NCI-H1417 (cell line): ENCODE results near the gene STC2.

Experiments used
- DNase-seq, 3 experiments: peaks; one replicate each; lab custom pipeline; 2025; lab: John Stamatoyannopoulos, UW

Gene STC2

DNA sequence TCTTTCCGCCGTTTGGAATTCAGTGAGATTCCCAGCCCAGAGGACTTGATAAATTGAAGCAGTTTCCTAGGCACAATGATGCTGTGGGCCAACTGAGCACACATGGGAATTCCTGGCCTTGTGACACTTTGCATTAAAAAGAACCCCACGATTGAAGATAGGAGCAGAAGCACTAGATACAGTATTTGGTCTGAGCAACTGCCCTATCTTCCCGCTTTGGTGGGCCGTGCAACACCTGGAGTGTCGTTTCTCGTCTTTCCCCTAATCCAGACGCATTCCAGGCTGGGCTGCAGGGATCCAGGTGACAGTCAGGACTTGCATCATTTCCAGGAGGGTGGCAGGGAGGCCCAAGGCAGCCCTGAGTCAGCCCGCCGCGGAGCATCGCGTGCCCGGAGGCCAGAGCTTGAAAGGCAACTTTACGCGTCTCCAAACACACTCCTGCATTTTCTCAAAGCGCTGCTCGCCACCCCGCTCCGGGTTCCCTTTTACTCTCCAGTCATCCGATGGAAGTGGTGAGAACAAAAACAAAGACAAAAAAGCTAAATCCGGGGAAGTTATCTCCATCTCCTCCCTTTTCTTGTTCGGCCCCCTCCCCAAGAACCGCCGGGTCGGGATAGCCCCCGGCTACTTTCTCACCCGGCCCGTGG lies 753 bp upstream of the STC2 start:
- peak; percentile 21 to 63 (median 58) for DNase-seq

DNA sequence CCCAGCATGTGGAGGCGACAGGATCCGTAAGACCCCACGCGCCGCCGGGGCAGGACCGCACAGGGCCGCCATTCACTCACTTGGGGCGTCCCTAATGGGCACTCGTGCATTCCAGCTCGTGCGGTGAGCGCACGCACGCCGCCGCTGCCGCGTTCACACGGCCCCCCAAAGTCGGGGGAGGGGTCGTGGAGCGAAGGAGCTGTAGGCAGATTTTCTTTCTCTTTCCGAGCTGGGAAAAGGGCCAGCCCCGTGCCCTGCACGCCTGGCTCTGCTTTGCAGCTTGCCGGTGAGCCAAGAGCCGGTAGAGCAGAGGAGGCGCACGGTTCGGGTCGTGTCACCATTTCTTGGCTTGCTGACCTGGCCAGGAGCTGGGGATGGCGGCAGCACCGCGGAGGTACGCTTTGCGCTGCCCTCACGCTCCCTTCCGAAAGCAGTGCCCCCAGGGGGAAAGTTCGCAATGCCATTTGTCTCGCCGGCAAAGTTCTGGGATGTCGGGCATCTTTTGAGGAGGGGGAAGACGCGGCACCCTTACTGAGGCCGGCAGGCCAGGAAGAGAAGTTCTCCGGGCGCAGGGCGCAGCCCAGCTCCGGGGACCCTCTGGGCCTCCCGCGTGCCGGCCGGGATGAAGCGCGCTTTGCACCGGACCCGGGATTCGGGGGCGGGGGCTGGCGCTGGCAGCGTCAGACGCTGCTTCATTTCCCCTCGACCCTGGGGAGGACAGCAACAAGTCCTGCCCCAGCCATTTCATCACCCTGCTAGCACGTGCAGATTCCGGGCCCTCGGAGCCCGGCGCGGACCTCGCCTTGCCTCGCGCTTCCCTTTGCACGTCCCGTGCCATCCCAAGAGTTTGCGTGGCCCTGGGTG lies 898 bp downstream of the STC2 start:
- DNase-seq, result peak in 2 of 3 experiments; percentile 36 to 56

DNA sequence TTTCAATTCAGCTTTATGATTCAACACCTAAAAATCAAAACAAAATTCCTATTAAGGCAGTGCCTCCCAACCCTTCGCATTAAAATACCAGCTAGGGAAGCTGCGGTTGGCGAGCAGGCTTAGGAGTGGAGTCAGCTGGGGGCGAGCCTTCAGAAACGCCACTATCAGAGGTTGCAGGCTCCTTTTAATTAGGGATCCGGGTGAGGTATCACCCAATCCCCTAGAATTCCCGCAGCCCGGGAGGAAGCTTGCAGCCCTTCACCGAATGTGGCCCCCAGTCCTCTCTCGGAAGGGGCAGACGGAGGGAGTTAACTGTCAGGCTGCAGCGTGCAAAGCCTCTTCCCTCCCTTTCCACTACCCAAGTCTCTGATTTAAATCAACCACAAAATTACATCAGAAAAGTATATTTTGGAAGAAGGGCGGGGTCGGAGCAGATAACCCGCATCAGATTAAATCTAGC lies 1.7 kb downstream of the STC2 start:
- peak in 1 of 3 experiments; percentile 6 for DNase-seq

DNA sequence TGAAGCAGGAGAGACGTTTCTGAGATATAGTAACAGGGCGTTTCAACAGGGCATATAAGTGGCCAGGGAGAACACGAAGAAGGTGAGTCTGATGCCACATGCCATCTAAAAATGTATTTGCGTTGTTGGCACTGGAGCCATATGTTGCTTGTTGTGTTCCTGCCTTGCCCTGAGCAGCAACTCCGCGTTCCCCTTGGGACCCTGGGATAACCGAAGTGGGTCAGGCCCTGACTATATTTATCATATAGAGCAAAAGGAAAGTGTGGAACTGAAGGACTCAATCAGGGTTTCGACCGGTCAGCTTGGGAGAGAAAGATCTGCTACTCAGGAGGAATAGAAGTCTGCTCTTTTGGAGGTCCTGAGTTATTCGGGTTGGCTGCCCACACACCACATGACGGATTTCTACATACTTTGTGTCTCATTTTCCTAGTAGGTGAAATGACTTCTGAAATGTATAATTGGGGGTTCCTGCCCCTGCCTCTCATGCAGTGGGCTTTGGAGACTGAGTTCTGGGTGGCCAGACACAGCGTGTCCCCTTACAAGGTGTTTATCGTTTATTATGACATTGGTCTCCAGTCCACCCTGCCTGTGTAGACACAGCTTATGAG lies 3.0 kb downstream of the STC2 start:
- DNase-seq, result no peak

DNA sequence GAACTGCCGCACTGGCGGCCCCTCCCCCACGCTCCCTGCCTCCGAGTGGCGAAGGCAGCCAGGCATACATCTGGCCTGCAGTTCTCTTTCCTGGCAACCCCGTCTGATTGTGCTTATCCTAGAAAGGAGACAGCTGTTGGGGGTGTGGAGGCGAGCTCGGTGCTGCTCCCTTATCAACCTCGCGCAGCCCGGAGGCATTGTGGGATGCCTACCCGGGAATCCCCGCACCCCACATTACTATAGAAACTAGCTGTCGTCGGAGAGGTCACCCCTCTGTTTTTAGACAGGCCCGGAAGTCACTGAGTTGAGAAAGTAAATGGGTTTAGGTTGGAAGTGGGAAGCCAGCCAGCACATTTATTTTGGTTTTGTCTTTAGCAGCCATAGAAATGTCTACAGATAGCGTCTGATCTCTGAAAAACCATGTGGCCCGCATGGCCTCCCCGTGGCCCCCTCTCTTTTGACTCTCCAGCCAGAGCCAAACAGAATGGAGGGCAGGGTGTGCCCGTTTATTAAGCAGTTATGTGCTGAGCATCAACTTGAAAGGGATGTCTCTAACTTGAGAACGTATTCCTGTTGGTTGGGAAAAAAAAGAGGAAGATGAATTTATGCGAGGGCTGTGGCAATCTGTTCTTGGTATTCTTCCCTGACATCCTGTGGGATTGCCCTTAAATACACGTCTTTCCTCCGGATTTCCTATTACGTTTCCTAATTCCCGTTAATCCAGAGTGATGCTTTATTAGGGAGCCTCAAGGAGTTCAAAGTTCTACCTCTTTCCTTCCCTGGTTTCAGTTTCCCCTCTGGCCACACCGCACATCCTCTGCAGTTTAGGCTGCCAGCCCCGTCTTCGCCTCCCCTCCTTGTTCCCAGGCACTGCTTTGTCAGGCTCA lies 3.9 kb downstream of the STC2 start:
- peak in 2 of 3 experiments; percentile 27 to 58 for DNase-seq

DNA sequence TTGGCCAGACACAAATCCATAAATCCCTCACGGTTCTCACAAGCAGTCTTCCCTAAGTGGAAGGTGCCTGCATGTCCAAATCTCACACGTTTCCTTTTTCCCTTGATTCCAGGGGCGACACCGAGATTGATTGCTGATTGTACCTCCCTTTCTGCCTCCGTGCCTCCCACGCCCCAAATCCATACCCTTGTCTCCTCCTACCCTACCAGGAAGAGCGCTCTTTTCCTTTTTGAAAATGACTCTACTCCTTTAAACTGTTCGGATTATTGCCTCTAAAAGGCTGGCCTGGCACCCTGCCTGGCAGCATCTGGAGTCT lies 4.5 kb downstream of the STC2 start:
- DNase-seq, result no peak

DNA sequence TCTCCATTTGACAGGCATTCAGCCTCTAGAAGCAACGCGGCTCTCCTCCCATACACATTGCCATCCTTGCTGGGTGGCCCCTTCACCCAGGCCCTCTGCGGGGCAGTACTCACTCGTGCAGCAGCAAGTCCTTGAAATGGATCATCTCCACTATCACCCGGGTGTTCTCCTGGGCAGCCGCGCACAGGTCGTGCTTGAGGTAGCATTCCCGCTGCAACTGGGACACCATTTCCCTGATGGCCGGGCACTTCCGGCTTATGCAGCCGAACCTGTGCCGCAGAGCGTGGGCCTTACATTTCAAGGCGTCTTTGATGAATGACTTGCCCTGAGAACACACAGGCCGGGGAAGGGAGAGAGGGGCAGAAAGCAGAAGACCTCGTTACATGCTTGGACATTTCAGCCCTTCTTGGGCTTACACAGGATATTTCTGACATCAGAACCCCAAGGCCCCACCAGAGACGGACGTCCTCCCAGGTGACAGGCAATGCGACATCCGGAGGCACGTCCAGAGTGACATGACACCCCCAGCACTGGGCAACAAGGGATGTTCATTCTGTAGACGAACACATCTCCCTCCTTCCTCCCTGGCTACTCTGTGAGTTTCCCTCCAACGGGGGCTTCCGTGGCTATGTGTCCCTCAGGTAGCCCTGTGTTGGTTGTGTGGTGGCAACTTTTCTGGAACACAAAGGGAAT lies 5.0 kb downstream of the STC2 start:
- no peak for DNase-seq

DNA sequence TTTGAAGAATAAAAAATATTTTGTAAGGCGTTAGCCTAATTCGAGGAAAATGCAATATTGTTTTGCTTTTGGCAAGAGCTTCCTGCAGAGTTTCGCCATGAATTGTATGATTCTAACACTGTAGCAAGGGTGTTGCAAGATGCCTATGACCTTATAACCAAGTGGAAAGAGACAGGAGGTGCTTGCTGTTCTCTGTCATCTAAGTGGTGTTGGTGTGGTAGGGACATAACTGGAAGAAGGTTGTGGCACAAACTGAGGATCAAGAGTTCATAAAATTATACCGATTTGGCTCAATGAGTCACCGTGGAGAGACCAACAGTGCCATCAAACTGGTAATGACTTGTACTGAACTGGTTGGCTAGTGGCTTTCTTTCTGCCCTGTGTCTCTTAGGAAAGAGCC lies 6.3 kb downstream of the STC2 start:
- no peak for DNase-seq

DNA sequence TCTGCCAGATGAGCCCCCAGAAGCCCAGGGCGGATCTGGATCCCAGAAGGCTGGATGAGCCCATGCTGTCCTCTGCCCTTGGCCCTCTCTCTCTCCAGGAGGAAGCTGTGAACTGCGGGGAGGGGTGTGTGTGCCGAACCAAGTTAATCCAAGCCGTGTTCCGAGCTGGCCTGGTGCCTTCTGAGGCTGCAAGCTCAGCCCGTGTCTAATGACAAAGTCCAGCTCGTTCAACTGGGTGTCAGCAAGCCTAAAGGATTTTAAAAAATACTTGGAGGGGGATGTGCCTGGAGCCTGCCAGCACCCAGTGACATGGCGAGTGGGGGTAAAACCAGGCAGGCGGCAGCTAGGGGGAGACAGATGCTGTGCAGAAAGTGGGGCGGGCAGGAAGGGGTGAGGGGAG lies 8.0 kb downstream of the STC2 start:
- DNase-seq, result no peak

DNA sequence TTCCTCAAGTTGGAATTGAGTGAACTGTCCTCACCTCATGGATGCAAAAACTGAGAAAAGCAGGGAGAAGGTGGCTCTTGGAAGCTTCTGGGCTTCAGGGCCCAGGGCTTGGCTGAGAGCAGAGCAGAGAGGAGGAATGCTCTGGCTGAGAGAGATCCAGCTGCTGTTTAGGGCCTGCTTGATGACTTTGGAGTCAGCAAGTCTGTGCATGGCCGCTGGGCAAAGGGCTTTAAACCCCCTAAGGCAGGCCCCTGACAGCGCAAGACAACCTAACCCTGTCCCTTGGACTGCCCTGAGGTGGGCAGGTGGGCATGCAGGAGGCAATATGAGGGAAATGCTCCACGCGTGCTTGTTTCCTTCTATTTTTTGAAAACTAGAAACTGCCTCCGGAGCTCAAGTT lies 8.6 kb downstream of the STC2 start:
- no peak for DNase-seq

DNA sequence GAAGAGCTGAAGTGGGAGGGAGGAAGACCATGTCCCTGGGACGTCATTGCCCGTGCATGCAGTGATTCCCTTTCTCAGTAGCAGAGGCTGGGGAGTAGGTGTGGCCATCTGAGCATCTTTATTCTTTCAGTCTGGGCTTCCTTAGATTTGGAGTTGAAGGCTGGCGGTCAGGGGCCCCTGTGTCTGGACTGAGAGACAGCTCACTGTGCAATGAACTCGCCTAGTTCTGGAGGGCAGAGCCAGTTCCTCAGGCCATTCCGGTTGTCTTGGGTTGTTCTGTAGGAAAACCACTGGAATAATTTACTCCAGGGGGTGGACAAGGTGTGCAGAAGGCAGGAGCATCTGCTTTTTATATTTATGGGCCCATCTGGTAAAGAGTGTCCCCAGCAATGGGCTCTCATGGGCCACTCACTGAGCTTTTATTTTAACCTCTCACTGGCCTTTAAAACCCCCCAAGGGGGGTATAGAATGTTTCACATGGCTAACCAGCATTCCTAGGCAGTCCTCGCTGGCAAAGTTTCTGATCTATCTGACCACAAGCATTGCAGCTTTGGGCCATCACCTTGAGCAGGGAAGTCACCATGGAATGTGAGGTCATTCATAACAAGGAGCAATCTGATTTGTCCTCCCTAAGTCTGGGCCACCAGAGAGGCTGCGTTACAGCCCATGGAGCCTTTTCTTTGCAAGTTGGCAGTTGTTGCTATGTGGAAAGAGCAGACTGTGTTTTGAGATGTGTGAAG lies 9.2 kb downstream of the STC2 start:
- DNase-seq, result no peak

DNA sequence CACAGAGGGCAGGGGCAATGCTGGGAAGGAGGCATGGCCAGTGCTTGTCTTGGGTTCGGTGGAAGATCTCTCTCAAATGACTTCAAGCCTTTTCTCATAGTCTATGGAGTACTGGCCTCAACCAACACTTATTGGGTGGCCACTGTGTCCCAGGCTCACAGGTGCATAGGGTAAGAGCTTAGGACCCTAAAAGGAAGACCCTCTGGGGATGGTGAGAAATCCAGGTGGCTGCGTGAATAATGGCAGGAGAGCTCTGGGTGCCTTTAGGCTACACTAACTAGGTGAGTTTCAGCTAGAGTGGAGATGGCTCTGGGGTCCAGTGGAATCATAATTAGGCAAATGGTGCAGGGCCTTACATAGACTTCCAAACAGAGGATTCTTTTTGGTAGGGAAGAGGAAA lies 9.9 kb downstream of the STC2 start:
- DNase-seq, result no peak

DNA sequence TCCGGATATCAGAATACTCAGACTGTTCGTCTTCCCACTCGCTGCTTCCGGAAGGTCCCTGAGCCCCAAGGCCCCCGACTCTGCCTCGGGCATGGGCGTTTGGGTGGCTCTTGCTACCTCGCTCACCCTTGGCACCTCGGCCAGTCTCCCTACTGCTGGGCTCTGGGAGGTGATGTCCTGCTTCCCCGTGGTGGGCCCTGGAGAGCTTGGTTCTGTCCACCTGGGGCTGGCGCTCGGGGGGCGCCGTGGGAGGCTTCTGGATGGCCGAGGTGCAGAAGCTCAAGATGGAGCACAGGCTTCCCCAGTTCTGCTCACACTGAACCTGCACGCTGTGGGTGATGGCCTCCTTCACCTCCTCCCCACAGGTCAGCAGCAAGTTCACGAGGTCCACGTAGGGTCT lies 10.4 kb downstream of the STC2 start:
- no peak for DNase-seq

DNA sequence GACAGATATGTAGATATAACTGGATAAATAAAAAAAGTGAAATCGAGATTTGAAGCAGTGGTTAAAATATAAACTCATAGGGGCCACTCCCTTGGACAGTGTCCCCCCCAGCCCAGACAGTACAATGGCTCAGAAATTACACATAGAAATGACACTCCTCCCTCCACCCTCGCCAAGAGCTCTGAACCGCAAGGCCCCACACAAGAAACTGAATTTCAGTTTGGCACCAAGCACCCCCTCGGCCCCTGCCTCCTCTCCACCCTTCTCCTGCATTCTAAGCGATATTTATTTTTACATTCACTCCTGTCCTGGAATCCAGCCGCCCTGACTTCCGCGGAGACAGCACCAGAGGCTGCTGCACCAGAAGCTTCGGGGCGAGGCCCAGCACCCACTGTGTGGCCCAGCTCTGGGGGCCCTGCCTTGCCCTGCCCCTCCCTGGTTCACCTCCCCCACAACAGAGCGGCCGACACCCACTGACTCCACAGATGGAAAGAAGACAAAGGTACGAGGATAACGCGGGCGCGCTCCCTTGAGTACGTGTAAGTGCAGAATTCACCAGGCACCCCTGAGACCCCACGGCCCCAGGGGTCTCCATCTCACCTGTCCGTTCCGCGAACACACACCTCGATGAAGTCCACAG lies 11.0 kb downstream of the STC2 start:
- no peak for DNase-seq

DNA sequence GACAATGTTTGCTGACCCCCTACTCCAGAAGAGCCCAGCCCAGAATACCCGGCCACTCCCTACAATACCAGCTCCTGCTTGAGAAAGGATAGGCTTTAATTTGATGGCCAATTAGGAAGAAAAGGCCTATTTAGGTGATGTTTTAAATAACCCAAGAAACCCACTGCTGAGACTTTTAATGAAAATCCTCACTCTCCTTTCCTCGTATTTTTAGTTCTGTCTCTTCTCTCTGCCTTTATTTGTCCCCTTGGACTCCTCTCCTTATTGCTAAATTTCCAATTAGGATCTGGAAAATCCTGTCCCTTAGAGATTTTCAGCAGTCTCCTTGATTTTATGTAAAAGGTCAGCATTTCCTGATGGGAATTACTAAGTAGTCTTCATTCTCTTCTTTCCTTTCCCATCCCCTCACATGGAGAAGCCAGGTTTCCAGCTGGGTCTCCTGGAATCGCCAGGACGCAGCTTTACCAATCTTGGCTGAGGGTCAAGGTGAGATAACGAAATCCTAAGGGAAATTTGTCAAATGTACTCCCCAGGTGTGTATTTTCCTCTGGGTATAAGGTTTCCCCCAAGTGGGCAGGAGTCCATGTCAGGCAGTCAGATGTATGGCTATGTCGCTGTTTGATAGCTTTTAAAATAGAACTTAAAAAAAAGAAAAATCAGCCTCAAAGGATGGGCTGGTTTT lies 11.7 kb downstream of the STC2 start:
- DNase-seq, result no peak

DNA sequence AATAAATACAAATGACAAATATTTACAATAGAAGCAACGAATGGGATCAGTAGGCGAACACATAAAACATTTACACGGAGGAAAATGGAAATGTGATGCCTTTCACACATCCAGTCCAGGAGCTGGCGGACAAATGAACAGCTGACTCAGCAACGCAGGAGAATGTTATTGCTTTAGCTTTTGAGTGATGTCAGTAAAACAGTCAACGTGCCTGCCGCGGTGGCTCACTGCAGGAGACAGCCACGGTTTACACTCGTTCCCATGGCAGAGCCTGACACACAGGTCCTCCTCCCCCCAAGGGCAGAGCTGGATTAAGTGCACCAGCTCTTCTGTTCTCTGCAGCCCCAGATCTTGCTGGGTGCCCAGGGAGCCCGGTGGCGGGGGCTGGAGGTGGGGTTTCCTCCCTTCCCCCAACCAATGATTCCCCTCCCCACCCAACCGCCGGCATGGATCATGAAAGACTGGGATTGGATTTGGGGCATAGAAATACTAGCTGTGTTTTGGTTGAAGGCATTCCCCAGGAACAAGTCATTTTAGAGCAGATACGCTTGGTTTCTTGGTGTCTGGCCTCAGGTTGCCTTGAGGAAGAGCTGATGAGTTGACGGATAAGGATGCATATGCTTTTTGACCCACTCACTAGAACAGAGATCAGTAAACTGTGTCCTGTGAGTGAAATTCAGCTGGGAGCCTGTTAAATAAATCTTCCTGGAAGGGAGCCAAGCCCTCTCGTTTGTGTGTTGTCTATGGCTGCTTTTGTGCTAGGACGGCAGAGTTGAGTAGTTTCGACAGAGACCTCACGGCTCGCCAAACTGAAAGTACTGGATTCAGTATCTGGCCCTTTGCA lies 12.5 kb downstream of the STC2 start:
- peak; percentile 65 to 88 (median 70) for DNase-seq

DNA sequence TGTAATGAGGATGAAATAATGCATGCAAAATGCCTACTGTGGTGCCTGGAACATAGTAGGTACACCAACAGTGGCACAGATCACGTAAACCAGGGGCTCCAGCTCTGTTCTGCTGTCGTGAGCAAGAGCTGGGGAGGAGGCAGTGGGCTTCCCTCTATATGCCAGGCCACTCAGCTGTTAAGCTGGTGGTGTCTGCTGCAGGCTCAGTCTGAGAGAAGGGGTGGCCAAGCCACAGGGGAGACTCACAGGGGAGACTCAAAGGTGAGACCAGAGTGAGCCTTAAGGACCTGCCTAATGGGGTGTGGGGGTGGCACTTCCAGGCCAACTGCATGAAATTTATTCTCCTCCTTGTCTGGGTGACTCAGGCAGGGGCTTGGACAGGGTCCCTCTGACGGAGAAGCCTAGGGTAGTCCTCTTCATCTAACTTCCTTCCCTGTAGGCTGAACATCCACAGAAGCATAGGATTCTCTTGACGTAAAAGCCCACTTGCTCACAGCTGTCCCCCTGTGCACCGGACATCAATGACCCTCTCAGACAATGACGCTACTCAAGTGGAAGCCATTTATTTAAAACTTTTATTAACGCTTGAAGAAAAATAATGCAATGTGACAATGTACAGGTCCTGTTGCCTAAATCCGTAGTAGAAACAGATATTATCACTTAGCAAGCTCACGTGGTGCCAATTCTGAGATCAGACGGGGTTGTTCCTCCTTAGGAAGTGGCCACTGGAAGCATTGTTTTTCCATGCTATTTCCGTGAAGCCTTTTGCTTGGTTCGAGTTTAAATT lies 13.9 kb downstream of the STC2 start:
- no peak for DNase-seq

DNA sequence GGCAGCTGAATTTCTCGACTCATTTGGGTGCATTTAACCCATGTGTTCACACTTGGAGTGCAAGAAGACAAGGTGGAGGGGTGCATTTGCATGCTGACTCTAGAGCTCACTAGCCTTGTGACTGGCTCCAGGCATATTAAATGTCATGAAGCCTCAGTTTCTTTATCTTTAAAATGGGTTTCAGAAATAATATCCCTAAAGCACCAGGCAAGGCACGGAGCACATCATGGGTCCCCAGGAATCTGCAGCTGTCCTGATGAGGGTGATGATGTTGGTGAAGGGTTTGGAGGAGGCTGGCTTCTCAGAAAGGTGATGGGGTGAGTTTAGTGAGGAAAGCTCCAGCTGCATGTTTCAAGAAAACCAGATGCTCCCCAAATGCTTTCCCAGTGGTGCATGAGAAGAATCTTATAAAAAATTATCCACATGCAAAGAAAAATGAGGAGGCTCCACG lies 14.8 kb downstream of the STC2 start:
- no peak for DNase-seq
